Dermis blood vessel endothelial cell (primary cell): ENCODE data around the gene COL4A6. TPM values are rescaled to one million over a fixed set of nuclear protein-coding genes. Genes with fewer than 3 reads are reported as not detected.

Experiments used
- DNase-seq: peaks from one replicate; pipeline ENCODE4 v3.0.0; 2010
- total RNA-seq: library from RNA; depleted of rRNA; stranded (reverse); fragments of >200 nt; gene quantifications from 2 replicates; pipeline ENCODE4 v1.2.3, GENCODE V29; 2014

Gene COL4A6
- total RNA-seq, 1 donor from 2014 or later, result 0.68 TPM

DNA sequence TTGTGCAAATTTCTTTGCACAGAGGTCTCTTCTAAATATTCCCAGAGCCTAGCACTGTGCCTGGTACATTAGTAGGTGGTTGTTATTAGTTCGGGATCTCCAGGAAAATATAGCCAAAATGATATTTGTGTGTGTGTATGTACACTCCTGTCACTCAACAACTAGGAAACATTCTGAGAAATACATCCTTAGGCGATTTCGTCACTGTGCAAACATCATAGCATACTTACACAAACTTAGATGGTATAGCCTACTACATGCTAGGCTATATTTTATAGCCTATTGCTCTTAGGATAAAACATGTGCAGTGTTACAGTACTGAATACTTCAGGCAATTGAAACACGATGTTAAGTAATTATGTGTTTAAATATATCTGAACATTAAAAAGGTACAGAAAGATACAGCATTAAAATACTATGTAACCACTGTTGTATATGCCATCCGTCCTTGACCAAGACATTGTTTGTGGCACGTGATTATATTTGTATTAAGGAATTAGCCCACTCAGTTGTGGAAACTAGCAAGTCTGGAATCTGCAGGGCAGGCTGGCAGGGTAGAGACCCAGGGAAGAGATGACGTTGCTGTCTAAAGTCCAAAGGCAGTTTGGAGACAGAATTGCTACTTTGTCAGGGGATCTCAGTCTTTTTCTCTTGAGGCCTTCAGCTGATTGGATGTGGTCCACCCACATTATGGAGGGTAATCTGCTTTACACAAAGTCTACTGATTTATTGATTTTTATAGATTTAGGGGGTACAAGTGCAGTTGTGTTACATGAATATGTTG is 106.9 kb downstream of the COL4A6 start:
- no peak for DNase-seq

GRCh38 chrX:108323751-108324150 is 114.5 kb downstream of the COL4A6 start:
- DNase-seq, result no peak

DNA sequence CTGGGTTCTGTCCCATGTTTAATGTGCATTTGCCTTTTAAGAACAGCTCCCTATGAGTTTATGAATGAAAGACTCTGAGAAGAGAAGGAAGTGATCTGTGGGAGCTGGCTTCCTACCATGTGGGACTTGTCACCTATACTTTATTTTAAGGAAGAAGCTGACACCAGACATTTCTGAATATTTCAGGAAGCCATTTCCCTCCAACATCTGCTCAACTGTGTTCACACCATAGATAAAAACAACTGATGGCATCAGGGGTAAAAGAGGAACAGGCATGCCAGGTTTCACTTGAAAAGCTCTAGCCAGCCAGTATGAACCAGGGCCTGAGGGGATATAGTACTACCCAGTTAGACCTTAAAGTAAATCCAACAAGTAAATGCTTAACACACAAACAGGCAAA is 116.0 kb downstream of the COL4A6 start:
- no peak for DNase-seq

GRCh38 chrX:108316456-108316855 is 121.8 kb downstream of the COL4A6 start:
- no peak for DNase-seq

DNA sequence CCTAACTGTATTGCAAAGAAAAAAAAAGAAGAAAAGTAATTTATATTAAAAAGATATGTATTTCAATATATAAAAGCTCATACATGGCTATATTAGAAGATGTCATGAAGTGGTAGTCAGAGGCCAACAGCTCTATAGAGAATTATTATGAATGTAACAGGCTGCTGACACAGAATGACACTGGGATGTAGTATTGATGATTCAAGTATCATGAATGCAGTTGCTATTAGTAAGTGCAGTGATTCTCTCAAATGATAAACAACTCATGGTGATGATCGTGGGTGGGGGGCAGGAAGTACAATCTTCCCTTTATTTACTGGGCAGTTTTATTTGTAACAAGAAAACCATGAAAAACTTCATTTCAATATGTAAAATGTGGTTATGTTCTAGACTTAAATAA is 124.6 kb downstream of the COL4A6 start:
- peak; percentile 6 for DNase-seq

- DNase-seq, result peak; percentile 36
These were observed 125.3 kb downstream of the COL4A6 start for GRCh38 chrX:108312957-108313356.

- DNase-seq, result no peak
These were observed 126.2 kb downstream of the COL4A6 start for GRCh38 chrX:108312011-108312410.

- no peak for DNase-seq
These were observed 127.7 kb downstream of the COL4A6 start for GRCh38 chrX:108310506-108310905.

- peak; percentile 37 for DNase-seq
These were observed 129.1 kb downstream of the COL4A6 start for GRCh38 chrX:108309144-108309543.

- no peak for DNase-seq
These were observed 130.8 kb downstream of the COL4A6 start for GRCh38 chrX:108307132-108308085.

DNA sequence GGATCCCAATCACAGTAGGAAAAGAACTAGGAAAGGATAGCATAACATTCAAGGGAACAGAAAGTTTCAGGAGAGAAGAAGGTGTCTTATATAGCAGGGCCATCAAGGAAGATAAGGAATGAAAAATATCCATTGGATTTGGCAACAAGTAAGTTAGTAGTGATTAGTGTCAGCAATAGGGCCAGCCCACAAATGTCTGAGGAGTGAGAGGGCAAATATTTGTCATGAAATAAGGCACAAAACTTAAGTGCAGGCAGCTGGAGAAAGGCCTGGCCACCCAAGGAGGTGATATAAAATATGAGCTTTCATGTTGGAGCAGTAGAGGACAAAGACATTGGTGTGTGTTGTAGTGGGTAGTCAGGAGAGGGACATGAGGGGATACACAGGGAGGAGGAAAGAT is 132.1 kb downstream of the COL4A6 start:
- no peak for DNase-seq

- no peak for DNase-seq
These were observed 133.5 kb downstream of the COL4A6 start for GRCh38 chrX:108304757-108305156.

DNA sequence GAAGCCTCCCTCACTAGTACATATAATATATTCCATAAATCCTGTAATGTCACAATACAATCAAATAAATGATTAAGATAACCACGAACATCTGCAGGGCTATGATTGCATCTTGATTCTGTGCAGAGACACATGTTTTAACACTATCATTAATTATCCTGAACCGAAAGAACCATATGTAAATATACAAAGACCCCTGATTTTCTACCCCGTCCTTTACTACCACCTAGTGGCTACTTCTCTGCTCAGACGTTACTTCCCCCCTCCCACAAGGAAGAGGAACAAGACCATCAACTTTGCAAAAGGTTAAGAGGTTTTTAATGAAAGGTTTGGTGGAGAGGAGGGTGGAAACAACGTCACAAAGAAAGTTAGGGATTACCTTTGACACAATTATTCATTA is 134.0 kb downstream of the COL4A6 start:
- peak; percentile 41 for DNase-seq

- no peak for DNase-seq
These were observed 134.5 kb downstream of the COL4A6 start for GRCh38 chrX:108303682-108304081.

DNA sequence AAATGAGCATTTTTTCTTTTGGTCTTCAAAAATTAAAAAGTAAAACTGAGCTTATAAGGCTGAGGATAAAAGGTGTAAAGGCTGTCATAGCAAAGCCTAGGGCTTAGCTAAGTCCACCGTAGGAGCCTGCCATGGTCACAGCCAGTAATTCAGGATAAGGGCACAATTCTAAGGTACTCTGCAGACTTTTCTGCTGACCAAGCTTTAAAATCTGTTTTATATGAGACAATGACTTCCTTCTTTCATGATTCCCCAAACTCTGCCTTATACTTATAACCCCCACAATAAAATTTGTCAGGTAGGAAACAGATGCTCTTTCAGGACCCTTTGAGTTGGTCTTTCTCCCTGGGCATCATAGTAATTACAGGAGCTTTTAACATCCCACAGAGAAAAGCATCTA is 138.5 kb downstream of the COL4A6 start:
- DNase-seq, result no peak

GRCh38 chrX:108299101-108299591 is 139.1 kb downstream of the COL4A6 start:
- DNase-seq, result peak; percentile 23

DNA sequence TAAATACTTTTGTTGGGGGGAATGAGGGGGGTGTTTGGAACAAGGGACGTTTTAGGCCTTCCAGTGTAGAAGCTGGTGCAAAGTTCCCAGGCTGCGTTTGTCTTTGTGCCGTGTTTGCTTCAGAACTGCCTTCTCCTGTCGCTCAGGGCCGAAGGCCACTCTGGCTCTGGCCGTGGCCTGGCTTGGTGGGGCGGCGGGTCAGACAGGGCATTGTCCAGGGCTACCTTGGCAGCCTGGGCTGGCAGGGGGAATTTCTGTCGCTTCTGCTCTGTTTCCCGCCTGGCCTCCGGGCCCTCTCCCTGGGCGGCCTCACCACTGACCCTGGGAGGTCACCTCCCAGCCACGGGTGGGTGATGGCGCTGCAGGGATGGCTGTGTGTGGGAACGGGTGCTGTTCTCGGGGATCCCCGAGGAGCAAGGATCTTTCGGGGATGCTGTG is 140.0 kb downstream of the COL4A6 start:
- DNase-seq, result no peak

- no peak for DNase-seq
These were observed 140.9 kb downstream of the COL4A6 start for GRCh38 chrX:108297290-108297689.

- DNase-seq, result no peak
These were observed 146.2 kb downstream of the COL4A6 start for GRCh38 chrX:108292053-108292452.

- DNase-seq, result no peak
These were observed 152.3 kb downstream of the COL4A6 start for GRCh38 chrX:108285918-108286317.

- no peak for DNase-seq
These were observed 152.9 kb downstream of the COL4A6 start for GRCh38 chrX:108285356-108285755.

DNA sequence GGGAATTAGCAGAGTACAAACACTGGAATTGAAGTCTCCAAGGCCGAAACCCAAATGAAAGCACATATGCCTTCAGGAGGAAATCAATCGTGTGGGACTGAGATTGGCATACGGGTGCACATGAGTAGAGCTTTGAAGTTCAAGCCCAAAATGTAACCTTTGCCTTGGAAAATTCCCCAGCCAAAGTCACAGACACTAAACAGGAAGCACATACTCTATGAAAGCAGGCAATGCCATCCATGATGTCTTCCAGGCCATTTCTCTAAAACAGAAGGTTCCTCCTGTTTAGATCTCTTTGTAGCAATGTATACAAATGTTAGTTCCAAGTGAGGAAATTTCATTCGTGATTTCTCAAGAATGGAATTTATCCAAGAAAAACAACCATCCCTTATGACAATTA is 162.5 kb downstream of the COL4A6 start:
- no peak for DNase-seq

DNA sequence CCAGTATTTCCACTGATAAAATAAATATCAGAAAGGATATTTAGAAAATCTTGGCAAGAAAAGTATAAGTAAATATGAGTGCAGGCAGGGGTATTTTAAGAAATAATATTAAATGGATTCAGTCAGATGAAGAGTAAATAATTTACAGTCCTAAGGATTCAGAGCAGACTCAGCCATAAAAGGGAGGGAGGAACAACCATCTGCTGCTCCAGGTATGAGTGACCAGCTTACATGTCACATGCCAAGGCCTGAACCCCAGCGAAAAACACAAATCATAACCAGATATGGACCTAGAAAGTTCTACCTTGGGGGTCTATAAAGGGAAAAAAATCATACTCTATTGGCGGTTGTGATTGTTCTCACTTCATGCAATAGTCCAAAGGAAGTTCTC is 166.8 kb downstream of the COL4A6 start:
- DNase-seq, result no peak
